ENCODE data around the gene ZEB2. TPM values are rescaled to one million over a fixed set of nuclear protein-coding genes. Genes with fewer than 3 reads are reported as not detected.

The ZEB2 gene
- total and polyA plus RNA-seq, 2 of the 8 experiments (the other 6 are each of a cell fraction or from before 2014, with no cell fraction given): 0.38 TPM; not detected in 1

- no peak for TF ChIP-seq CHD1 (IDR thresholded peaks at IDR 0.05; ENCODE audit: low read depth, low read length)
- TF ChIP-seq RAD21 (IDR thresholded peaks at IDR 0.05 in 1 of 2, conservative IDR thresholded peaks at IDR 0.05 in 1 of 2; ENCODE audit: low read depth in 2 of 2, low read length in 2 of 2): peak in 1 of 2 experiments; percentile 10; a peak in 2 of 4 replicates
- peak; percentile 35; the same call in 1 of the 2 replicates for TF ChIP-seq SUZ12 (IDR thresholded peaks at IDR 0.05; ENCODE audit: low read length)
- no peak for TF ChIP-seq CBX8 (IDR thresholded peaks at IDR 0.05; ENCODE audit: borderline replicate concordance, low read depth, low read length)
- peak in 1 of 2 experiments; percentile 89; a peak in 1 of 4 replicates for TF ChIP-seq HDAC2 (IDR thresholded peaks at IDR 0.05; ENCODE audit: borderline replicate concordance in 1 of 2, low read depth in 2 of 2, low read length in 2 of 2)
- TF ChIP-seq CEBPB (IDR thresholded peaks at IDR 0.05; ENCODE audit: low read depth, low read length): no peak
- TF ChIP-seq SIX5 (IDR thresholded peaks at IDR 0.05; ENCODE audit: low read depth, low read length): no peak
- TF ChIP-seq USF2 (IDR thresholded peaks at IDR 0.05; ENCODE audit: low read length): no peak
- peak; percentile 42 for TF ChIP-seq ASH2L (IDR thresholded peaks at IDR 0.05; ENCODE audit: low read length)
- no peak for TF ChIP-seq EZH2 (IDR thresholded peaks at IDR 0.05; ENCODE audit: low read depth, low read length, severe bottlenecking)
- no peak for TF ChIP-seq SP4 (IDR thresholded peaks at IDR 0.05; ENCODE audit: low read length)
- TF ChIP-seq SIRT6 (IDR thresholded peaks at IDR 0.05; ENCODE audit: low read length): no peak
- peak in 2 of 3 experiments; percentile 18 to 33; a peak in 2 of 4 replicates for TF ChIP-seq CTCF (IDR thresholded peaks at IDR 0.05; ENCODE audit: control extremely low read depth in 1 of 3, insufficient read depth in 1 of 3, low read depth in 1 of 3, low read length in 3 of 3)
These were observed at the start of gene ZEB2 (continued) for GRCh38 chr2:144519934-144520731.
